Muscle of leg (tissue), 11 donors: ENCODE data around the gene SLC50A1. TPM values are rescaled to one million over a fixed set of nuclear protein-coding genes. Genes with fewer than 3 reads are reported as not detected.
A peak's percentile ranks its signal among the peaks of the same experiment; 100 is the strongest.

Experiments
- DNase-seq: peaks from one replicate; pipeline ENCODE4 v3.0.0; 2013
- H3K27ac ChIP-seq: one replicate; pipeline ENCODE4 v1.5.1; 2013; ENCODE audit warnings: mild to moderate bottlenecking, low read length, control low read depth
- H3K27me3 ChIP-seq: one replicate; pipeline ENCODE4 v1.6.1; 2013; ENCODE audit warnings: low read length; ENCODE audit not compliant: control insufficient read depth, insufficient read depth
- H3K36me3 ChIP-seq: one replicate; pipeline ENCODE4 v1.6.1; 2013; ENCODE audit warnings: low read length; ENCODE audit not compliant: control insufficient read depth, insufficient read depth
- H3K4me1 ChIP-seq: one replicate; pipeline ENCODE4 v1.6.1; 2013; ENCODE audit warnings: low read length; ENCODE audit not compliant: control insufficient read depth, insufficient read depth
- H3K4me3 ChIP-seq: one replicate; pipeline ENCODE4 v1.5.1; 2013; ENCODE audit warnings: low read length, control low read depth
- H3K9me3 ChIP-seq: replicated peaks from 2 replicates; pipeline ENCODE4 v1.6.1; 2013; ENCODE audit warnings: low read depth, low read length; ENCODE audit not compliant: control insufficient read depth
- WGBS: methylation state at CpG from one replicate; pipeline ENCODE4 v1.1.5; 2013; ENCODE audit warnings: missing lambda C conversion rate; ENCODE audit not compliant: insufficient coverage; 5-methylcytosine and 5-hydroxymethylcytosine counted together
- polyA plus RNA-seq, 8 donors: library from polyadenylated mRNA; unstranded; fragments of 120-200 nt; gene quantifications; one replicate each; pipeline versions ENCODE4 v1.2.1 to v1.2.3, GENCODE V29; 2013; ENCODE audit warnings: inconsistent platforms in 1 of 8, low replicate concordance in 1 of 8; ENCODE audit not compliant: insufficient read length in 8 of 8, insufficient read depth in 1 of 8
- total RNA-seq: library from RNA; stranded (reverse); fragments of 120-200 nt; gene quantifications from one replicate; pipeline ENCODE4 v1.2.4, GENCODE V29; 2013

Gene SLC50A1
- total and polyA plus RNA-seq, 9 donors = 18.6 to 26.2 (median 21.2) TPM

- peaks cover 28% of the 10 kb centered on the region for H3K36me3 ChIP-seq
- no peaks in the 10 kb centered on the region for H3K9me3 ChIP-seq
- peak; percentile 5 for DNase-seq
- no peak overlapping the region for H3K27ac ChIP-seq
- WGBS = no CpG with 5 or more reads among the region's 2 CpGs
- peaks cover 17% of the 10 kb centered on the region for H3K27me3 ChIP-seq
- H3K4me3 ChIP-seq = no peak overlapping the region
- peaks cover 43% of the 10 kb centered on the region for H3K4me1 ChIP-seq
Measured at GRCh38 chr1:155170101-155170785, 34.6 kb downstream of the SLC50A1 start.

- peaks cover 28% of the 10 kb centered on the region for H3K36me3 ChIP-seq
- H3K27me3 ChIP-seq = peaks cover 19% of the 10 kb centered on the region
- H3K9me3 ChIP-seq = no peaks in the 10 kb centered on the region
- no peak overlapping the region for H3K4me3 ChIP-seq
- H3K4me1 ChIP-seq = peaks cover 42% of the 10 kb centered on the region
- no peak for DNase-seq
- H3K27ac ChIP-seq = no peak overlapping the region
- 92% methylated on average over 5 of the region's 7 CpGs for WGBS
Measured at GRCh38 chr1:155170806-155171205, 35.2 kb downstream of the SLC50A1 start.

GRCh38 chr1:155171836-155172731, 36.4 kb downstream of the SLC50A1 start:
- DNase-seq = peak; percentile 22
- H3K27me3 ChIP-seq = peaks cover 19% of the 10 kb centered on the region
- H3K36me3 ChIP-seq = peaks cover 28% of the 10 kb centered on the region
- no peaks in the 10 kb centered on the region for H3K9me3 ChIP-seq
- 40% methylated on average over 5 of the region's 8 CpGs for WGBS
- H3K4me1 ChIP-seq = peaks cover 34% of the 10 kb centered on the region
- peak overlapping the region; percentile 89 for H3K27ac ChIP-seq
- H3K4me3 ChIP-seq = peak overlapping the region; percentile 65

GRCh38 chr1:155172732-155173477, 37.3 kb downstream of the SLC50A1 start, which contains the start of gene KRTCAP2:
KRTCAP2 (minus strand) TSS chr1:155173304; CDS start chr1:155173224, 80 bp downstream.
- peaks cover 28% of the 10 kb centered on the region for H3K36me3 ChIP-seq
- H3K27me3 ChIP-seq = peaks cover 19% of the 10 kb centered on the region
- peak; percentile 98 for DNase-seq
- peak within 1 kb of the TSS; percentile 89 for H3K27ac ChIP-seq
- H3K4me1 ChIP-seq = peaks cover 27% of the 10 kb centered on the region
- peak within 1 kb of the TSS; percentile 65 for H3K4me3 ChIP-seq
- H3K9me3 ChIP-seq = no peaks in the 10 kb centered on the region
- WGBS = under 1% methylated on average over 56 of the region's 57 CpGs

- Histone ChIP-seq H3K4me1 (peaks cover 25% of the 10 kb centered on the region), H3K9me3 (no peaks in the 10 kb centered on the region), H3K27me3 (peaks cover 19% of the 10 kb centered on the region), H3K4me3 (peak within 1 kb of the TSS; percentile 65), H3K36me3 (peaks cover 27% of the 10 kb centered on the region), H3K27ac (peak within 1 kb of the TSS; percentile 89)
- DNase-seq = peak; percentile 36
- under 1% methylated on average over 28 of the region's 38 CpGs for WGBS
Measured at GRCh38 chr1:155173478-155174323, 38.0 kb downstream of the SLC50A1 start, which contains the start of gene TRIM46. TRIM46 (plus strand) TSS chr1:155173849; CDS start chr1:155173967, 118 bp downstream.

GRCh38 chr1:155174324-155175280, 39.0 kb downstream of the SLC50A1 start:
- Histone ChIP-seq H3K27me3 (peaks cover 19% of the 10 kb centered on the region), H3K9me3 (no peaks in the 10 kb centered on the region), H3K4me1 (peaks cover 25% of the 10 kb centered on the region), H3K36me3 (peaks cover 18% of the 10 kb centered on the region), H3K4me3 (peak overlapping the region; percentile 4), H3K27ac (no peak overlapping the region)
- DNase-seq = peak; percentile 31
- 3% methylated on average over 23 of the region's 35 CpGs for WGBS

GRCh38 chr1:155175281-155175926, 39.8 kb downstream of the SLC50A1 start:
- WGBS = 90% methylated on average over 1 of the region's 12 CpGs
- peak; percentile 18 for DNase-seq

GRCh38 chr1:155175927-155176371, 40.3 kb downstream of the SLC50A1 start:
- peaks cover 25% of the 10 kb centered on the region for H3K4me1 ChIP-seq
- WGBS = 100% methylated on average over 4 of the region's 9 CpGs
- peaks cover 19% of the 10 kb centered on the region for H3K27me3 ChIP-seq
- H3K9me3 ChIP-seq = no peaks in the 10 kb centered on the region
- peaks cover 5% of the 10 kb centered on the region for H3K36me3 ChIP-seq
- H3K4me3 ChIP-seq = no peak overlapping the region
- H3K27ac ChIP-seq = no peak overlapping the region
- DNase-seq = peak; percentile 18

More at GRCh38 chr1:155175281-155175926, 39.8 kb downstream of the SLC50A1 start:
- H3K36me3 ChIP-seq = peaks cover 10% of the 10 kb centered on the region
- H3K9me3 ChIP-seq = no peaks in the 10 kb centered on the region
- H3K4me1 ChIP-seq = peaks cover 25% of the 10 kb centered on the region
- no peak overlapping the region for H3K27ac ChIP-seq
- H3K27me3 ChIP-seq = peaks cover 19% of the 10 kb centered on the region
- no peak overlapping the region for H3K4me3 ChIP-seq
